CD4-positive, alpha-beta T cell (primary cell): ENCODE measurements around the gene RGS12. TPM values are rescaled to one million over a fixed set of nuclear protein-coding genes. Genes with fewer than 3 reads are reported as not detected.

Experiments
- ATAC-seq: fragments of 200-7000 bp; cut with Tn5 transposase; one replicate; pipeline ENCODE4 v1.10.0; 2022; ENCODE audit warnings: mild to moderate bottlenecking; ENCODE audit not compliant: poor library complexity
- CTCF ChIA-PET: fragments of 350-600 bp; sonication (Branson Sonifier 250); formaldehyde crosslinking; loops from one replicate; lab custom pipeline; 2021; ENCODE audit warnings: antibody characterized with exemption, inconsistent platforms; lab: Charles Lee
- POLR2A ChIA-PET: fragments of 350-600 bp; sonication (Branson Sonifier 250); formaldehyde crosslinking; loops from one replicate; lab custom pipeline; 2021; ENCODE audit warnings: antibody characterized with exemption, inconsistent platforms; lab: Charles Lee
- DNase-seq, 14 experiments: peaks; one replicate each; pipeline ENCODE4 v3.0.0-alpha.2; 2013 to 2020; ENCODE audit warnings: mixed read lengths in 2 of 14
- H3K27ac ChIP-seq, 2 donors: one replicate each; pipeline versions ENCODE4 v1.5.1 to v1.7.0; 2013; ENCODE audit warnings: low read length in 2 of 2, low read depth in 1 of 2, mild to moderate bottlenecking in 1 of 2
- H3K27me3 ChIP-seq, 2 experiments: 1 replicate in 1 of 2; 2 replicates in 1 of 2; pipeline versions ENCODE4 v1.6.1 to v1.7.0; 2013; ENCODE audit warnings: low read length in 2 of 2, control low read depth in 1 of 2, mild to moderate bottlenecking in 1 of 2, moderate library complexity in 1 of 2; ENCODE audit not compliant: insufficient read depth in 2 of 2, control insufficient read depth in 1 of 2
- H3K36me3 ChIP-seq: one replicate; pipeline ENCODE4 v1.6.1; 2013; ENCODE audit warnings: low read length, control low read depth; ENCODE audit not compliant: insufficient read depth
- H3K4me1 ChIP-seq: one replicate; pipeline ENCODE4 v1.6.1; 2013; ENCODE audit warnings: low read length, control low read depth; ENCODE audit not compliant: insufficient read depth
- H3K4me3 ChIP-seq: one replicate; pipeline ENCODE4 v1.5.1; 2013; ENCODE audit warnings: mild to moderate bottlenecking, low read length, moderate library complexity
- H3K9me3 ChIP-seq, 2 experiments: 1 replicate in 1 of 2; 2 replicates in 1 of 2; pipeline versions ENCODE4 v1.6.1 to v1.7.0; 2013; ENCODE audit warnings: low read length in 2 of 2, mild to moderate bottlenecking in 2 of 2, control low read depth in 1 of 2, moderate library complexity in 1 of 2; ENCODE audit not compliant: control insufficient read depth in 1 of 2, insufficient read depth in 1 of 2
- H3K27ac Mint-ChIP-seq: one replicate; pipeline ENCODE4 v1.8.0; 2020; ENCODE audit warnings: mixed read lengths
- H3K27me3 Mint-ChIP-seq: one replicate; pipeline ENCODE4 v1.8.0; 2021; ENCODE audit warnings: mixed read lengths
- H3K36me3 Mint-ChIP-seq: one replicate; pipeline ENCODE4 v1.8.0; 2021; ENCODE audit warnings: low read depth, mixed read lengths
- H3K4me1 Mint-ChIP-seq: one replicate; pipeline ENCODE4 v1.8.0; 2021; ENCODE audit warnings: low read depth, mixed read lengths
- H3K4me3 Mint-ChIP-seq: one replicate; pipeline ENCODE4 v1.8.0; 2020; ENCODE audit warnings: mild to moderate bottlenecking, mixed read lengths
- H3K9me3 Mint-ChIP-seq: one replicate; pipeline ENCODE4 v1.8.0; 2020; ENCODE audit warnings: mixed read lengths
- CTCF ChIP-seq: fragments of 200-600 bp; IDR thresholded peaks from one replicate; pipeline ENCODE4 v1.8.0; 2022; ENCODE audit warnings: antibody characterized with exemption, mild to moderate bottlenecking
- intact Hi-C, 2 experiments: fragments of 100-400 bp; cut with DNase I in 1 of 2; cut with micrococcal nuclease in 1 of 2; formaldehyde crosslinking; loops; one replicate each; pipeline versions ENCODE4 v1.15.1 to v1.9.0; 2023 to 2025; cut with DNase I, micrococcal nuclease
- total RNA-seq, 174 experiments: library from RNA in 2 of 174; stranded (reverse) in 2 of 174; gene quantifications; one replicate each; pipeline ENCODE4 v1.2.3 and lab custom pipeline; 2021 to 2026

The RGS12 gene
- total RNA-seq, 2 experiments from 2014 or later = 14.1 to 16.9 TPM

GRCh38 chr4:3291969-3292570 is 751 bp upstream of the RGS12 start:
- peaks cover 0 to 1% of the 10 kb centered on the region in 2 experiments for H3K9me3 ChIP-seq
- POLR2A ChIA-PET = interaction anchor here (0.7 to 1.3 kb wide), 3 partner anchors 10 to 95 kb away, joined by 3 read pairs; no protein-coding TSS in a partner anchor
- peak in 4 of 14 experiments; percentile 29 to 62 (median 42) for DNase-seq
- peak overlapping the region; percentile 79 for H3K4me3 ChIP-seq
- H3K9me3 Mint-ChIP-seq = no peaks in the 10 kb centered on the region
- ATAC-seq = peak; percentile 5
- H3K4me1 ChIP-seq = peaks cover 29% of the 10 kb centered on the region
- H3K27ac ChIP-seq = no peak overlapping the region
- peaks cover 5% of the 10 kb centered on the region for H3K36me3 Mint-ChIP-seq
- H3K27me3 Mint-ChIP-seq = peaks cover 17% of the 10 kb centered on the region
- peaks cover 3 to 10% of the 10 kb centered on the region in 2 experiments for H3K27me3 ChIP-seq
- no peaks in the 10 kb centered on the region for H3K36me3 ChIP-seq
- CTCF ChIA-PET = interaction anchor here (1.1 to 1.3 kb wide), 2 partner anchors 10 to 54 kb away, joined by 3 read pairs; no protein-coding TSS in a partner anchor
- H3K4me3 Mint-ChIP-seq = peak overlapping the region; percentile 95
- H3K27ac Mint-ChIP-seq = peak overlapping the region; percentile 74
- peaks cover 44% of the 10 kb centered on the region for H3K4me1 Mint-ChIP-seq
- no peak for TF ChIP-seq CTCF
- intact Hi-C loops = loop anchor here in 1 of 2 experiments (5.0 to 10.0 kb wide), 4 partner anchors 90 to 663 kb away; partner anchors contain the start of genes GRK4, HTT, HTT-AS and NOP14

GRCh38 chr4:3293401-3294391 is 875 bp downstream of the RGS12 start:
- peak in 1 of 14 experiments; percentile 27 for DNase-seq
- H3K27ac ChIP-seq = no peak overlapping the region

More at GRCh38 chr4:3293401-3294391, 875 bp downstream of the RGS12 start:
- Mint-ChIP-seq H3K9me3 (no peaks in the 10 kb centered on the region), H3K4me3 (peak overlapping the region; percentile 90), H3K36me3 (peaks cover 5% of the 10 kb centered on the region), H3K27ac (peak overlapping the region; percentile 78), H3K27me3 (peaks cover 10% of the 10 kb centered on the region), H3K4me1 (peaks cover 58% of the 10 kb centered on the region)
- Histone ChIP-seq H3K4me3 (peak overlapping the region; percentile 53), H3K27me3 (peaks cover 0 to 6% of the 10 kb centered on the region in 2 experiments), H3K4me1 (peaks cover 29% of the 10 kb centered on the region), H3K9me3 (peaks cover 0 to 8% of the 10 kb centered on the region in 2 experiments), H3K36me3 (no peaks in the 10 kb centered on the region)
- peak; percentile 4 for ATAC-seq
- POLR2A ChIA-PET = interaction anchor here (0.8 to 1.1 kb wide), 2 partner anchors 9 to 758 kb away, joined by 3 to 7 read pairs; no protein-coding TSS in a partner anchor
- intact Hi-C loops = loop anchor here (1.0 to 10.0 kb wide), 5 partner anchors 9 to 661 kb away; partner anchors contain the start of genes GRK4 (in 1 of the 2), HTT (in 1 of the 2), HTT-AS (in 1 of the 2) and NOP14 (in 1 of the 2)
- CTCF ChIA-PET = no interaction called here
- no peak for TF ChIP-seq CTCF
